Natural killer cell (primary cell): ENCODE data around the gene BCL2A1. TPM values are rescaled to one million over a fixed set of nuclear protein-coding genes. Genes with fewer than 3 reads are reported as not detected.

Experiments used
- ATAC-seq, 3 donors: fragments of 150-1000 bp in 2 of 3; fragments of 200-7000 bp in 1 of 3; cut with Tn5 transposase; 1 replicate in 1 of 3; 2 replicates in 2 of 3; pipeline ENCODE4 v1.10.0; 2021; ENCODE audit warnings: mild to moderate bottlenecking in 2 of 3, moderate library complexity in 2 of 3
- DNase-seq, 2 donors: peaks; one replicate each; pipeline versions ENCODE4 v3.0.0 to v3.0.0-alpha.2; 2013 to 2021; ENCODE audit warnings: mixed read lengths in 1 of 2
- H3K27ac ChIP-seq: one replicate; pipeline ENCODE4 v1.5.1; 2013; ENCODE audit warnings: mild to moderate bottlenecking, low read length
- H3K27me3 ChIP-seq: one replicate; pipeline ENCODE4 v1.6.1; 2013; ENCODE audit warnings: low read length; ENCODE audit not compliant: control insufficient read depth, insufficient read depth
- H3K36me3 ChIP-seq: one replicate; pipeline ENCODE4 v1.6.1; 2013; ENCODE audit warnings: low read length; ENCODE audit not compliant: control insufficient read depth, insufficient read depth
- H3K4me1 ChIP-seq: one replicate; pipeline ENCODE4 v1.6.1; 2013; ENCODE audit warnings: low read length; ENCODE audit not compliant: control insufficient read depth, insufficient read depth
- H3K4me3 ChIP-seq: one replicate; pipeline ENCODE4 v1.5.1; 2013; ENCODE audit warnings: low read length
- H3K9me3 ChIP-seq: one replicate; pipeline ENCODE4 v1.6.1; 2013; ENCODE audit warnings: low read length; ENCODE audit not compliant: control insufficient read depth, insufficient read depth
- H3K27ac Mint-ChIP-seq, 2 donors: one replicate each; pipeline ENCODE4 v1.8.0; 2022; ENCODE audit warnings: mild to moderate bottlenecking in 2 of 2, mixed read lengths in 2 of 2, moderate library complexity in 1 of 2
- H3K27me3 Mint-ChIP-seq, 2 donors: one replicate each; pipeline ENCODE4 v1.8.0; 2022; ENCODE audit warnings: low read depth in 2 of 2, mixed read lengths in 2 of 2
- H3K36me3 Mint-ChIP-seq: one replicate; pipeline ENCODE4 v1.8.0; 2022; ENCODE audit warnings: mixed read lengths
- H3K4me1 Mint-ChIP-seq, 2 donors: one replicate each; pipeline ENCODE4 v1.8.0; 2022; ENCODE audit warnings: mixed read lengths in 2 of 2
- H3K4me3 Mint-ChIP-seq: one replicate; pipeline ENCODE4 v1.8.0; 2022; ENCODE audit warnings: mild to moderate bottlenecking, moderate library complexity, mixed read lengths
- H3K9me3 Mint-ChIP-seq, 2 donors: one replicate each; pipeline ENCODE4 v1.8.0; 2022; ENCODE audit warnings: mixed read lengths in 2 of 2
- CTCF ChIP-seq: fragments of 200-600 bp; IDR thresholded peaks from one replicate; pipeline ENCODE4 v1.8.0; 2022; ENCODE audit warnings: antibody characterized with exemption
- WGBS: methylation state at CpG from one replicate; pipeline ENCODE4 v1.1.7; 2013; ENCODE audit warnings: missing lambda C conversion rate; ENCODE audit not compliant: insufficient coverage; 5-methylcytosine and 5-hydroxymethylcytosine counted together
- intact Hi-C: fragments of 100-400 bp; cut with micrococcal nuclease; formaldehyde crosslinking; loops from one replicate; pipeline ENCODE4 v1.14.2; 2022
- total RNA-seq, 4 donors: library from RNA; stranded (reverse); fragments of 120-200 nt in 1 of 4; gene quantifications; one replicate each; pipeline versions ENCODE4 v1.2.3 to v1.2.4, GENCODE V29; 2013 to 2022

The BCL2A1 gene
- total RNA-seq, 3 donors from 2014 or later (not counting 1 experiment from before 2014, with no cell fraction given), result 16.5 to 61.3 (median 42.2) TPM

GRCh38 chr15:79987569-79987955 lies 16.6 kb upstream of the BCL2A1 start:
- Mint-ChIP-seq H3K9me3 (no peaks in the 10 kb centered on the region), H3K36me3 (no peaks in the 10 kb centered on the region), H3K4me3 (no peak overlapping the region), H3K4me1 (no peaks in the 10 kb centered on the region), H3K27ac (no peak overlapping the region), H3K27me3 (peaks cover 0 to 12% of the 10 kb centered on the region in 2 donors)
- no peak for TF ChIP-seq CTCF
- Histone ChIP-seq H3K9me3 (no peaks in the 10 kb centered on the region), H3K27me3 (no peaks in the 10 kb centered on the region), H3K4me1 (peaks cover 4% of the 10 kb centered on the region), H3K27ac (no peak overlapping the region), H3K36me3 (no peaks in the 10 kb centered on the region), H3K4me3 (no peak overlapping the region)
- WGBS, result 96% methylated on average over 7 of the region's 7 CpGs
- no peak for DNase-seq
- no peak for ATAC-seq
- intact Hi-C loops, result no loop called here

- Mint-ChIP-seq H3K27me3 (peaks cover 0 to 6% of the 10 kb centered on the region in 2 donors), H3K36me3 (no peaks in the 10 kb centered on the region), H3K27ac (no peak overlapping the region), H3K4me1 (no peaks in the 10 kb centered on the region), H3K9me3 (no peaks in the 10 kb centered on the region), H3K4me3 (no peak overlapping the region)
- Histone ChIP-seq H3K4me1 (peaks cover 18% of the 10 kb centered on the region), H3K9me3 (no peaks in the 10 kb centered on the region), H3K27me3 (no peaks in the 10 kb centered on the region), H3K4me3 (no peak overlapping the region), H3K27ac (no peak overlapping the region), H3K36me3 (no peaks in the 10 kb centered on the region)
- TF ChIP-seq CTCF, result no peak
- DNase-seq (no peak), ATAC-seq (no peak)
- intact Hi-C loops, result no loop called here
- WGBS, result 52% methylated on average over 6 of the region's 7 CpGs
Observed at GRCh38 chr15:79981831-79982455, 10.9 kb upstream of the BCL2A1 start.

GRCh38 chr15:79978655-79979514 lies 7.9 kb upstream of the BCL2A1 start:
- Mint-ChIP-seq H3K27me3 (peaks cover 0 to 4% of the 10 kb centered on the region in 2 donors), H3K36me3 (no peaks in the 10 kb centered on the region), H3K9me3 (no peaks in the 10 kb centered on the region), H3K4me3 (no peak overlapping the region), H3K27ac (peak overlapping the region in 1 of 2 donors; percentile 51), H3K4me1 (no peaks in the 10 kb centered on the region)
- no peak overlapping the region for H3K4me3 ChIP-seq
- no peak for DNase-seq
- TF ChIP-seq CTCF, result no peak
- WGBS, result 53% methylated on average over 4 of the region's 5 CpGs
- no peaks in the 10 kb centered on the region for H3K27me3 ChIP-seq
- peak overlapping the region; percentile 74 for H3K27ac ChIP-seq
- ATAC-seq, result no peak
- H3K4me1 ChIP-seq, result peaks cover 18% of the 10 kb centered on the region
- H3K9me3 ChIP-seq, result no peaks in the 10 kb centered on the region
- intact Hi-C loops, result no loop called here
- no peaks in the 10 kb centered on the region for H3K36me3 ChIP-seq
